ENCODE results near the gene YWHAB. TPM values are rescaled to one million over a fixed set of nuclear protein-coding genes. Genes with fewer than 3 reads are reported as not detected.

YWHAB gene
- polyA plus RNA-seq, 1 of the 3 experiments (the other 2 are of a cell fraction): 84.3 TPM

- DNase-seq: no peak
- peaks cover 6% of the 10 kb centered on the region for H3F3A ChIP-seq (replicated peaks; ENCODE audit: insufficient read depth)
- H3K79me2 ChIP-seq (ENCODE audit: insufficient read depth): no peaks in the 10 kb centered on the region
- no peaks in the 10 kb centered on the region for H3K4me1 ChIP-seq (ENCODE audit: control insufficient read depth in 1 of 2, insufficient read depth in 2 of 2, low read depth in 1 of 2, low read length in 1 of 2)
- no peak overlapping the region for H3K27ac ChIP-seq (ENCODE audit: low read depth in 2 of 2, low read length in 1 of 2)
- no peaks in the 10 kb centered on the region for H3K9me3 ChIP-seq
- H4K20me1 ChIP-seq (ENCODE audit: insufficient read depth): no peaks in the 10 kb centered on the region
- no peak overlapping the region for H3K4me3 ChIP-seq (ENCODE audit: low read depth in 2 of 2, low read length in 1 of 2)
- WGBS (ENCODE audit: low lambda C conversion rate): 97% methylated on average over 9 of the region's 9 CpGs
- H3K27me3 ChIP-seq (ENCODE audit: insufficient read depth): no peaks in the 10 kb centered on the region
- no peak for TF ChIP-seq SMC3 (IDR thresholded peaks at IDR 0.05; ENCODE audit: low read depth, low read length)
- no peak for TF ChIP-seq SIN3A (IDR thresholded peaks at IDR 0.05; ENCODE audit: borderline replicate concordance, low read depth, low read length)
- no peak for TF ChIP-seq FOSL2 (IDR thresholded peaks at IDR 0.05; ENCODE audit: borderline replicate concordance, low read depth)
- no peak for TF ChIP-seq FOXJ3 (CRISPR knock-in tag; IDR thresholded peaks at IDR 0.05)
- TF ChIP-seq TAF1 (IDR thresholded peaks at IDR 0.05; ENCODE audit: borderline replicate concordance, low read depth, low read length): no peak
- TF ChIP-seq POLR2AphosphoS5 (IDR thresholded peaks at IDR 0.05; ENCODE audit: low read depth, low read length): no peak
- TF ChIP-seq TCF12 (IDR thresholded peaks at IDR 0.05): no peak
- TF ChIP-seq, protein P1, sequence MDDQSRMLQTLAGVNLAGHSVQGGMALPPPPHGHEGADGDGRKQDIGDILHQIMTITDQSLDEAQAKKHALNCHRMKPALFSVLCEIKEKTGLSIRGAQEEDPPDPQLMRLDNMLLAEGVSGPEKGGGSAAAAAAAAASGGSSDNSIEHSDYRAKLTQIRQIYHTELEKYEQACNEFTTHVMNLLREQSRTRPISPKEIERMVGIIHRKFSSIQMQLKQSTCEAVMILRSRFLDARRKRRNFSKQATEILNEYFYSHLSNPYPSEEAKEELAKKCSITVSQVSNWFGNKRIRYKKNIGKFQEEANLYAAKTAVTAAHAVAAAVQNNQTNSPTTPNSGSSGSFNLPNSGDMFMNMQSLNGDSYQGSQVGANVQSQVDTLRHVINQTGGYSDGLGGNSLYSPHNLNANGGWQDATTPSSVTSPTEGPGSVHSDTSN (IDR thresholded peaks at IDR 0.05): no peak
- no peak for TF ChIP-seq NFIC (IDR thresholded peaks at IDR 0.05; ENCODE audit: borderline replicate concordance)
- TF ChIP-seq MAX (IDR thresholded peaks at IDR 0.05; ENCODE audit: low read depth): no peak
- no peak for TF ChIP-seq JUND (IDR thresholded peaks at IDR 0.05)
- TF ChIP-seq RAD21 (IDR thresholded peaks at IDR 0.05; ENCODE audit: low read length): no peak
- TF ChIP-seq YY1 (IDR thresholded peaks at IDR 0.05; ENCODE audit: low read depth): no peak
- TF ChIP-seq, protein P2, sequence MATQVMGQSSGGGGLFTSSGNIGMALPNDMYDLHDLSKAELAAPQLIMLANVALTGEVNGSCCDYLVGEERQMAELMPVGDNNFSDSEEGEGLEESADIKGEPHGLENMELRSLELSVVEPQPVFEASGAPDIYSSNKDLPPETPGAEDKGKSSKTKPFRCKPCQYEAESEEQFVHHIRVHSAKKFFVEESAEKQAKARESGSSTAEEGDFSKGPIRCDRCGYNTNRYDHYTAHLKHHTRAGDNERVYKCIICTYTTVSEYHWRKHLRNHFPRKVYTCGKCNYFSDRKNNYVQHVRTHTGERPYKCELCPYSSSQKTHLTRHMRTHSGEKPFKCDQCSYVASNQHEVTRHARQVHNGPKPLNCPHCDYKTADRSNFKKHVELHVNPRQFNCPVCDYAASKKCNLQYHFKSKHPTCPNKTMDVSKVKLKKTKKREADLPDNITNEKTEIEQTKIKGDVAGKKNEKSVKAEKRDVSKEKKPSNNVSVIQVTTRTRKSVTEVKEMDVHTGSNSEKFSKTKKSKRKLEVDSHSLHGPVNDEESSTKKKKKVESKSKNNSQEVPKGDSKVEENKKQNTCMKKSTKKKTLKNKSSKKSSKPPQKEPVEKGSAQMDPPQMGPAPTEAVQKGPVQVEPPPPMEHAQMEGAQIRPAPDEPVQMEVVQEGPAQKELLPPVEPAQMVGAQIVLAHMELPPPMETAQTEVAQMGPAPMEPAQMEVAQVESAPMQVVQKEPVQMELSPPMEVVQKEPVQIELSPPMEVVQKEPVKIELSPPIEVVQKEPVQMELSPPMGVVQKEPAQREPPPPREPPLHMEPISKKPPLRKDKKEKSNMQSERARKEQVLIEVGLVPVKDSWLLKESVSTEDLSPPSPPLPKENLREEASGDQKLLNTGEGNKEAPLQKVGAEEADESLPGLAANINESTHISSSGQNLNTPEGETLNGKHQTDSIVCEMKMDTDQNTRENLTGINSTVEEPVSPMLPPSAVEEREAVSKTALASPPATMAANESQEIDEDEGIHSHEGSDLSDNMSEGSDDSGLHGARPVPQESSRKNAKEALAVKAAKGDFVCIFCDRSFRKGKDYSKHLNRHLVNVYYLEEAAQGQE (IDR thresholded peaks at IDR 0.05; ENCODE audit: low read depth, low read length): no peak
- ChIA-PET CTCF (interaction anchor here (1.3 kb wide), 1 partner anchor 28 kb away, joined by 3 read pairs; no protein-coding TSS in a partner anchor), POLR2A (no interaction called here)
- H3K4me2 ChIP-seq: no peak overlapping the region
- peaks cover 9 to 63% of the 10 kb centered on the region in 2 experiments for H3K36me3 ChIP-seq (replicated peaks in 1 of 2; ENCODE audit: control insufficient read depth in 1 of 2, insufficient read depth in 2 of 2, low read length in 1 of 2)
- H3K9me2 ChIP-seq: no peaks in the 10 kb centered on the region
- no peak overlapping the region for H3K9ac ChIP-seq
- H2AFZ ChIP-seq (ENCODE audit: low read depth): no peak overlapping the region
Measured at GRCh38 chr20:44938637-44939036, 53.1 kb downstream of the YWHAB start.

Data from SK-N-SH (cell line).